CD4-positive, alpha-beta memory T cell (primary cell): ENCODE measurements around the gene FLAD1. TPM values are rescaled to one million over a fixed set of nuclear protein-coding genes. Genes with fewer than 3 reads are reported as not detected.

Source experiments
- CTCF ChIA-PET: fragments of 350-600 bp; sonication (Branson Sonifier 250); formaldehyde crosslinking; loops from one replicate; lab custom pipeline; 2021; ENCODE audit warnings: inconsistent platforms; ENCODE audit not compliant: partially characterized antibody; lab: Charles Lee
- POLR2A ChIA-PET: fragments of 350-600 bp; sonication (Branson Sonifier 250); formaldehyde crosslinking; loops from one replicate; lab custom pipeline; 2021; ENCODE audit not compliant: partially characterized antibody; lab: Charles Lee
- DNase-seq, 5 donors: peaks; one replicate each; pipeline versions ENCODE4 v3.0.0 to v3.0.0-alpha.2; 2020 to 2022; ENCODE audit warnings: mixed read lengths in 1 of 5
- H3K27ac ChIP-seq: one replicate; pipeline ENCODE4 v1.7.0; 2013; ENCODE audit warnings: low read depth, low read length
- H3K27me3 ChIP-seq: 2 replicates; pipeline ENCODE4 v1.7.0; 2013; ENCODE audit warnings: mild to moderate bottlenecking, low read length, moderate library complexity; ENCODE audit not compliant: insufficient read depth
- H3K36me3 ChIP-seq: 2 replicates; pipeline ENCODE4 v1.7.0; 2013; ENCODE audit warnings: mild to moderate bottlenecking, low read length, moderate library complexity; ENCODE audit not compliant: insufficient read depth
- H3K4me1 ChIP-seq: 2 replicates; pipeline ENCODE4 v1.7.0; 2013; ENCODE audit warnings: mild to moderate bottlenecking, low read length, moderate library complexity; ENCODE audit not compliant: insufficient read depth
- H3K4me3 ChIP-seq, 2 donors: one replicate each; pipeline ENCODE4 v1.7.0; 2013; ENCODE audit warnings: low read length in 2 of 2, mild to moderate bottlenecking in 1 of 2
- H3K9me3 ChIP-seq, 2 donors: one replicate each; pipeline ENCODE4 v1.7.0; 2013; ENCODE audit warnings: low read length in 2 of 2, control low read depth in 1 of 2; ENCODE audit not compliant: control insufficient read depth in 1 of 2
- H3K27ac Mint-ChIP-seq, 7 donors: one replicate each; pipeline ENCODE4 v1.8.0; 2020 to 2021; ENCODE audit warnings: mixed read lengths in 7 of 7, mild to moderate bottlenecking in 6 of 7, inconsistent platforms in 3 of 7, moderate library complexity in 3 of 7
- H3K27me3 Mint-ChIP-seq, 2 donors: one replicate each; pipeline ENCODE4 v1.8.0; 2020 to 2021; ENCODE audit warnings: mixed read lengths in 2 of 2
- H3K36me3 Mint-ChIP-seq, 2 donors: one replicate each; pipeline ENCODE4 v1.8.0; 2020 to 2021; ENCODE audit warnings: mixed read lengths in 2 of 2, inconsistent platforms in 1 of 2, mild to moderate bottlenecking in 1 of 2
- H3K4me1 Mint-ChIP-seq, 4 donors: one replicate each; pipeline ENCODE4 v1.8.0; 2020 to 2021; ENCODE audit warnings: mixed read lengths in 4 of 4, mild to moderate bottlenecking in 1 of 4
- H3K4me3 Mint-ChIP-seq, 8 donors: one replicate each; pipeline ENCODE4 v1.8.0; 2020 to 2021; ENCODE audit warnings: mixed read lengths in 8 of 8, mild to moderate bottlenecking in 7 of 8, moderate library complexity in 6 of 8, inconsistent platforms in 3 of 8
- H3K9me3 Mint-ChIP-seq, 8 donors: one replicate each; pipeline ENCODE4 v1.8.0; 2020 to 2021; ENCODE audit warnings: mixed read lengths in 8 of 8, mild to moderate bottlenecking in 5 of 8, inconsistent platforms in 3 of 8, moderate library complexity in 1 of 8
- intact Hi-C: fragments of 100-400 bp; cut with micrococcal nuclease; formaldehyde crosslinking; loops from one replicate; pipeline ENCODE4 v1.15.1; 2023
- polyA plus RNA-seq, 2 donors: library from polyadenylated mRNA; unstranded; fragments of 300-500 nt; fragmentation: Illumina TruSeq; gene quantifications; one replicate each; pipeline ENCODE4 v1.2.3, GENCODE V29; 2021
- total RNA-seq, 2 experiments: library from RNA; stranded (reverse); gene quantifications; one replicate each; pipeline ENCODE4 v1.2.3, GENCODE V29; 2021

Gene FLAD1
- total and polyA plus RNA-seq, 4 experiments from 2014 or later = 48.9 to 75.9 (median 54.5) TPM

DNA sequence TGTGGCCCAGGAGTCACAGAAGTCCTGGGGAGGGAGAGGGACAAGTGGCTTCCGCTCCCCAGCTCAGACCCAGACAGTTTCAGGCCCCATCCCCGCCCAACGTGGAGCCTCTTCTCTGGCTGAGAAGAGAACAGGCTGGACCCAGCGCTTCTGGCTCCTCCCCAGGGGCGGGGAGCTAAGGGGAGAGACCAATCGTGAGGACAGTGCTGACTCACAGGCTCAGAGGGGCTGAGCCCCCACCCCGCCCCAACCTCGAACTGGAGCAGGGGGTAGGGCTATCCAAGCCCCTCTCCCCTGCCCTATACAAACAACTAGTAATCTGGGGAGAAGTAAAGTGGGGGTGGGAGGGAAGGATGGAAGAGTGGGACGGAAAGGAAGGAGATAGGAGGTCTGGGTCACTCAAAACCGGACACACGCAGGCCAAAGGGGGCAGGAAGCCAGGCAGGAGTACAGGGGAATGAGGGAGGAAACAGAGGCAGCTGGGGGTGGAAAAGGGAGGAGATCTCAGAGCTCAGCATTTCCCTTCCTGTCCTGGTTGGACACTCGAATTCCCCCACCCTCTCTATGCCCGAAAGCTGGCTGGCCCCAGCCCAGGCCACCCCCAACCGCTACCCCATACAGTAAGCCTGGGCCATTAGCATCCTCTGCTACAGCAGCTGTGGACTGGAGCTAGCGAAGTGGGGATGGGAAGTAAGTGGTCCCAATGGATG is 12.4 kb upstream of the FLAD1 start, which contains the start of gene SHC1:
TSS of gene SHC1 (minus strand) at position 117 of the 710 bp plus-strand sequence. CDS start 221 bp downstream, outside the sequence.
- ChIA-PET POLR2A (interaction anchor here (0.7 to 41.7 kb wide), 7 partner anchors 9 to 80 kb away, joined by 3 to 1543 read pairs (median 36); partner anchors contain the start of genes ADAM15, FLAD1, LENEP and PBXIP1), CTCF (interaction anchor here (0.9 to 16.3 kb wide), 7 partner anchors 10 to 121 kb away, joined by 3 to 226 read pairs (median 5); partner anchors contain the start of genes LENEP and PYGO2)
- H3K36me3 Mint-ChIP-seq = peaks cover 16 to 39% of the 10 kb centered on the region in 2 donors
- H3K27ac Mint-ChIP-seq = peak within 1 kb of the TSS; percentile 57 to 87 (median 85)
- peaks cover 22 to 35% (median 26%) of the 10 kb centered on the region in 4 donors for H3K4me1 Mint-ChIP-seq
- H3K27me3 ChIP-seq = no peaks in the 10 kb centered on the region
- H3K36me3 ChIP-seq = peaks cover 37% of the 10 kb centered on the region
- H3K9me3 ChIP-seq = no peaks in the 10 kb centered on the region
- H3K27me3 Mint-ChIP-seq = no peaks in the 10 kb centered on the region
- DNase-seq = peak in 1 of 5 donors; percentile 46
- intact Hi-C loops = no loop called here
- peak within 1 kb of the TSS; percentile 15 to 58 (median 44) for H3K4me3 Mint-ChIP-seq
- H3K4me3 ChIP-seq = no peak within 1 kb of the TSS
- H3K27ac ChIP-seq = peak within 1 kb of the TSS; percentile 23
- no peaks in the 10 kb centered on the region for H3K9me3 Mint-ChIP-seq
- H3K4me1 ChIP-seq = peaks cover 36% of the 10 kb centered on the region

GRCh38 chr1:154971341-154971998 is 11.7 kb upstream of the FLAD1 start:
- Histone ChIP-seq H3K4me3 (no peak overlapping the region), H3K27me3 (no peaks in the 10 kb centered on the region), H3K36me3 (peaks cover 30% of the 10 kb centered on the region), H3K27ac (peak overlapping the region; percentile 11), H3K4me1 (peaks cover 42% of the 10 kb centered on the region), H3K9me3 (no peaks in the 10 kb centered on the region)
- DNase-seq = no peak
- Mint-ChIP-seq H3K27ac (peak overlapping the region in 6 of 7 donors; percentile 84 to 87 (median 86)), H3K36me3 (peaks cover 15 to 36% of the 10 kb centered on the region in 2 donors), H3K4me3 (peak overlapping the region; percentile 15 to 58 (median 44)), H3K4me1 (peaks cover 22 to 35% (median 27%) of the 10 kb centered on the region in 4 donors), H3K27me3 (no peaks in the 10 kb centered on the region), H3K9me3 (no peaks in the 10 kb centered on the region)
- ChIA-PET CTCF (interaction anchor here (0.9 to 16.3 kb wide), 7 partner anchors 10 to 120 kb away, joined by 3 to 226 read pairs (median 17); partner anchors contain the start of genes FLAD1, LENEP and PYGO2), POLR2A (interaction anchor here (0.7 to 41.7 kb wide), 8 partner anchors 9 to 80 kb away, joined by 3 to 1543 read pairs (median 48); partner anchors contain the start of genes ADAM15, FLAD1, LENEP and PBXIP1)
- intact Hi-C loops = no loop called here

DNA sequence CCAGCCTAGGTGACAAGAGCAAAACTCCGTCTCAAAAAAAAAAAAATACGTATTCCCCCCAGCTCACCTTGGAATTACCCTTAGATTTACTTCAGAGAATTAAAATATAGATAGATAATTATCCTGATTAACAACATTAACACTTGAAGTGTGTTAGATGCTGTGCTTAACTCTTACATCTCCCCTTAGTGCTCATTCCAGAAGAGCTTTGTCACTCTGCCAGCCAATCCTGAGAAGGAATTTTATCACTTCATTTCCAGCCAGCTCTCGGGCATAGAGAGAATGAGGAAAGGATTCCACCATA is 11.0 kb upstream of the FLAD1 start:
- peak overlapping the region in 1 of 7 donors; percentile 82 for H3K27ac Mint-ChIP-seq
- no peaks in the 10 kb centered on the region for H3K9me3 Mint-ChIP-seq
- no peaks in the 10 kb centered on the region for H3K27me3 ChIP-seq
- H3K4me3 ChIP-seq = no peak overlapping the region
- H3K4me1 ChIP-seq = peaks cover 45% of the 10 kb centered on the region
- no peak for DNase-seq
- CTCF ChIA-PET = interaction anchor here (1.2 to 16.3 kb wide), 6 partner anchors 11 to 45 kb away, joined by 3 to 226 read pairs (median 32); partner anchors contain the start of genes FLAD1, PBXIP1 and PYGO2
- H3K27ac ChIP-seq = peak overlapping the region; percentile 95
- peaks cover 23% of the 10 kb centered on the region for H3K36me3 ChIP-seq
- no peaks in the 10 kb centered on the region for H3K9me3 ChIP-seq
- peaks cover 10 to 29% of the 10 kb centered on the region in 2 donors for H3K36me3 Mint-ChIP-seq
- POLR2A ChIA-PET = interaction anchor here (1.4 to 41.7 kb wide), 6 partner anchors 9 to 35 kb away, joined by 3 to 1543 read pairs (median 92); partner anchors contain the start of genes FLAD1, LENEP, PBXIP1 and PMVK
- no peaks in the 10 kb centered on the region for H3K27me3 Mint-ChIP-seq
- peaks cover 22 to 36% (median 28%) of the 10 kb centered on the region in 4 donors for H3K4me1 Mint-ChIP-seq
- H3K4me3 Mint-ChIP-seq = peak overlapping the region in 2 of 8 donors; percentile 9 to 52
- intact Hi-C loops = no loop called here

DNA sequence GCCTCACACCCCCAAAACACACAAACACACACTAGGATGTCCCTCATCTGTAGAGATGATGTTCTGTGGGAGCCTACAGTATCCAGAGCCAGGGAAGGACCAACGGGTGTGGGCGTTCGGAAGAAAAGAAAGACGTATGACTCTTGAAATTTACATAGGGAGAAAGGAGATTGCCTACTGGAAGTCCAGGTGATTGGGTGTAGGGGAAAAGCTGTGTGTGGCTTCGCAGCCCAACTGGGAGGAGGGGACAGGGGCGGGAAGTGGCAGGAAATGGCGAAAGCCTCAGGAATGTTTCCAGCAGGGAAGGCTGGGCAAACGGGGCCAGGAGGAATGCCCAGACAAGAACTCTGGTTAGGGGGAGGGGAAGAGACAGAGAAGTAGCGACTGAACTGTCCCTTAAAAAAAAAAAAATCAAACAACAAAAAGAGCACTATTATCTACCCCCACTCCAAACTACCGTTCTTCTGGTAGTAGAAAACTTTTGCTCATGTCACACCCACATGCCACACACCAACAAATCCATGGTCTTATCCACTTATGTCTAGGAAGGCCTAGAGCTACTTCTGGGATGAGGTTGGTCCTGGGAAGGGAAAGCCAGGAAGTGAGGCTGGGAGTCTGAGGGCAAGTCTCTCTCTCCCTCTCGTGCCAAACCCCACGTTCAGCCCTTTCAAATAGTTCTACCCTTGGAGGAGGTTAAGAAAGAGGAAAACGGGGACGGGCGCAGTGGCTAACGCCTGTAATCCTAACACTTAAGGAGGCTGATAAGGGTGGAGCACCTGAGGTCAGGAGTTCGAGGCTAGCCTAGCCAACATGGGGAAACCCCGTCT is 10.4 kb upstream of the FLAD1 start:
- H3K27me3 Mint-ChIP-seq = no peaks in the 10 kb centered on the region
- peaks cover 18% of the 10 kb centered on the region for H3K36me3 ChIP-seq
- no peak overlapping the region for H3K4me3 ChIP-seq
- H3K9me3 Mint-ChIP-seq = no peaks in the 10 kb centered on the region
- H3K27me3 ChIP-seq = no peaks in the 10 kb centered on the region
- H3K4me3 Mint-ChIP-seq = peak overlapping the region in 3 of 8 donors; percentile 9 to 60 (median 52)
- H3K4me1 Mint-ChIP-seq = peaks cover 22 to 40% (median 27%) of the 10 kb centered on the region in 4 donors
- ChIA-PET CTCF (interaction anchor here (0.5 to 16.3 kb wide), 9 partner anchors 8 to 188 kb away, joined by 3 to 226 read pairs (median 17); partner anchors contain the start of genes FLAD1, LENEP, PBXIP1 and PYGO2), POLR2A (interaction anchor here (0.6 to 41.7 kb wide), 8 partner anchors 8 to 90 kb away, joined by 3 to 1543 read pairs (median 48); partner anchors contain the start of genes FLAD1, LENEP, PBXIP1 and PMVK)
- peak overlapping the region in 1 of 7 donors; percentile 82 for H3K27ac Mint-ChIP-seq
- H3K36me3 Mint-ChIP-seq = peaks cover 8 to 27% of the 10 kb centered on the region in 2 donors
- no peaks in the 10 kb centered on the region for H3K9me3 ChIP-seq
- H3K27ac ChIP-seq = peak overlapping the region; percentile 95
- peaks cover 45% of the 10 kb centered on the region for H3K4me1 ChIP-seq
- no peak for DNase-seq
- intact Hi-C loops = loop anchor here (1.0 kb wide), 1 partner anchor 45 kb away; no protein-coding TSS in a partner anchor

GRCh38 chr1:154973344-154974101 is 9.6 kb upstream of the FLAD1 start:
- ChIA-PET POLR2A (interaction anchor here (0.6 to 41.7 kb wide), 9 partner anchors 8 to 793 kb away, joined by 3 to 1543 read pairs (median 36); partner anchors contain the start of genes FLAD1, LENEP, PBXIP1 and PMVK), CTCF (interaction anchor here (0.7 to 16.3 kb wide), 9 partner anchors 9 to 1008 kb away, joined by 3 to 226 read pairs (median 17); partner anchors contain the start of genes FLAD1, LENEP, PBXIP1 and PYGO2)
- H3K4me3 Mint-ChIP-seq = no peak overlapping the region
- intact Hi-C loops = loop anchor here (1.0 to 2.0 kb wide), 7 partner anchors 10 to 77 kb away; partner anchors contain the start of genes ADAM15, FLAD1, PMVK and PYGO2
- Histone ChIP-seq H3K9me3 (no peaks in the 10 kb centered on the region), H3K27ac (peak overlapping the region; percentile 95), H3K36me3 (peaks cover 10% of the 10 kb centered on the region), H3K27me3 (no peaks in the 10 kb centered on the region), H3K4me3 (peak overlapping the region; percentile 67 to 83), H3K4me1 (peaks cover 45% of the 10 kb centered on the region)
- H3K9me3 Mint-ChIP-seq = no peaks in the 10 kb centered on the region
- DNase-seq = peak; percentile 83 to 96 (median 85)
- H3K27ac Mint-ChIP-seq = no peak overlapping the region
- H3K36me3 Mint-ChIP-seq = peaks cover 4 to 19% of the 10 kb centered on the region in 2 donors
- H3K4me1 Mint-ChIP-seq = peaks cover 22 to 43% (median 27%) of the 10 kb centered on the region in 4 donors
- H3K27me3 Mint-ChIP-seq = no peaks in the 10 kb centered on the region
